GM12878 (cell line): Measurements from ENCODE around the gene MYG1. TPM values are rescaled to one million over a fixed set of nuclear protein-coding genes. Genes with fewer than 3 reads are reported as not detected.

ENCODE experiments used
- BHLHE40 ChIP-seq, 2 experiments: fragments of 450-650 bp in 1 of 2; IDR thresholded peaks; 2 replicates each; pipeline ENCODE4 v1.6.1; 2011 to 2017; ENCODE audit warnings: low read depth in 2 of 2, borderline replicate concordance in 1 of 2, improper control_type of control experiment in 1 of 2, low read length in 1 of 2, mild to moderate bottlenecking in 1 of 2
- BRCA1 ChIP-seq: IDR thresholded peaks from 2 replicates; pipeline ENCODE4 v1.6.1; 2011; ENCODE audit warnings: low read depth, low read length, improper control_type of control experiment
- FOS ChIP-seq: IDR thresholded peaks from 3 replicates; pipeline ENCODE4 v1.6.1; 2011; ENCODE audit warnings: borderline replicate concordance; ENCODE audit not compliant: insufficient read length; ENCODE audit errors: extremely low read depth
- GABPA ChIP-seq: IDR thresholded peaks from 2 replicates; pipeline ENCODE4 v1.6.1; 2014; ENCODE audit warnings: antibody characterized with exemption, low read depth, mild to moderate bottlenecking, inconsistent platforms
- HCFC1 ChIP-seq: fragments of 150-350 bp; IDR thresholded peaks from 2 replicates; pipeline ENCODE4 v1.6.1; 2014; ENCODE audit warnings: low read length
- JUNB ChIP-seq: IDR thresholded peaks from 2 replicates; pipeline ENCODE4 v1.6.1; 2016; ENCODE audit warnings: antibody characterized with exemption, mild to moderate bottlenecking
- MEF2B ChIP-seq: fragments of 450-650 bp; IDR thresholded peaks from 2 replicates; pipeline ENCODE4 v1.6.1; 2018; ENCODE audit warnings: mild to moderate bottlenecking, moderate library complexity; ENCODE audit not compliant: partially characterized antibody, poor library complexity, severe bottlenecking
- NFIC ChIP-seq: IDR thresholded peaks from 2 replicates; pipeline ENCODE4 v1.6.1; 2012; ENCODE audit warnings: low read depth, mild to moderate bottlenecking, inconsistent platforms, low read length, moderate library complexity
- PAX5 ChIP-seq: IDR thresholded peaks from 2 replicates; pipeline ENCODE4 v1.6.1; 2011; ENCODE audit warnings: low read depth, low read length, borderline replicate concordance
- RUNX3 ChIP-seq: IDR thresholded peaks from 2 replicates; pipeline ENCODE4 v1.6.1; 2012; ENCODE audit warnings: low read length, inconsistent platforms
- SIN3A ChIP-seq: IDR thresholded peaks from 2 replicates; pipeline ENCODE4 v1.6.1; 2012; ENCODE audit warnings: low read depth, low read length, improper control_type of control experiment
- SMAD5 ChIP-seq: IDR thresholded peaks from 2 replicates; pipeline ENCODE4 v1.6.1; 2016; ENCODE audit warnings: antibody characterized with exemption, low read depth
- SMARCA5 ChIP-seq: fragments of 450-650 bp; IDR thresholded peaks from 2 replicates; pipeline ENCODE4 v1.6.1; 2017; ENCODE audit warnings: mild to moderate bottlenecking
- SMC3 ChIP-seq: IDR thresholded peaks from 2 replicates; pipeline ENCODE4 v1.6.1; 2011; ENCODE audit warnings: low read length, improper control_type of control experiment, borderline replicate concordance
- STAT3 ChIP-seq: IDR thresholded peaks from 2 replicates; pipeline ENCODE4 v1.6.1; 2011; ENCODE audit warnings: low read depth, low read length, improper control_type of control experiment
- polyA plus RNA-seq, 11 experiments: library from polyadenylated mRNA; depleted of rRNA in 4 of 11; unstranded in 6 of 11; stranded (reverse) in 5 of 11; fragments of >200 nt; fragmentation: Nextera tagmentation in 4 of 11; fragmentation: Illumina TruSeq in 1 of 11; extraction: Ambion mirVana in 4 of 11; extraction: Trizol in 1 of 11; gene quantifications; 1 replicate in 1 of 11; 2 replicates in 10 of 11; pipeline versions ENCODE4 v1.2.1 to v1.2.3, GENCODE V29; 2011 to 2016; ENCODE audit warnings: inconsistent platforms in 2 of 11, missing spikeins in 2 of 11, low read depth in 1 of 11
- total RNA-seq, 4 experiments: library from RNA; depleted of rRNA in 3 of 4; stranded (reverse); fragments of >200 nt in 3 of 4; fragmentation: Illumina TruSeq in 1 of 4; extraction: Trizol in 1 of 4; gene quantifications; 2 replicates each; pipeline versions ENCODE4 v1.2.1 to v1.2.3, GENCODE V29; 2013 to 2021
- TF ChIP-seq, protein P1 (sequence below): fragments of 450-650 bp; conservative IDR thresholded peaks from 2 replicates; pipeline ENCODE4 v1.6.1; 2017; ENCODE audit warnings: mild to moderate bottlenecking, moderate library complexity
- TF ChIP-seq, protein P2 (sequence below): IDR thresholded peaks from 2 replicates; pipeline ENCODE4 v1.6.1; 2012; ENCODE audit warnings: improper control_type of control experiment, low read depth, low read length; ENCODE audit not compliant: insufficient replicate concordance
- TF ChIP-seq, protein P3 (sequence below): IDR thresholded peaks from 2 replicates; pipeline ENCODE4 v1.6.1; 2011; ENCODE audit warnings: low read depth, low read length, improper control_type of control experiment, borderline replicate concordance
- TF ChIP-seq, protein P4 (sequence below): IDR thresholded peaks from 2 replicates; pipeline ENCODE4 v1.6.1; 2011; ENCODE audit warnings: borderline replicate concordance, low read depth, mild to moderate bottlenecking, moderate library complexity, mixed read lengths, low read length; ENCODE audit not compliant: insufficient read depth; ENCODE audit errors: extremely low read length
- TF ChIP-seq, protein P5 (sequence below): IDR thresholded peaks from 2 replicates; pipeline ENCODE4 v1.6.1; 2011; ENCODE audit warnings: low read depth, mild to moderate bottlenecking, low read length, moderate library complexity, borderline replicate concordance; ENCODE audit errors: extremely low read depth

The MYG1 gene
- total and polyA plus RNA-seq, 10 of the 15 experiments (the other 5 are each of a cell fraction or from before 2014, with no cell fraction given) = 20.7 to 81.0 (median 49.4) TPM

DNA sequence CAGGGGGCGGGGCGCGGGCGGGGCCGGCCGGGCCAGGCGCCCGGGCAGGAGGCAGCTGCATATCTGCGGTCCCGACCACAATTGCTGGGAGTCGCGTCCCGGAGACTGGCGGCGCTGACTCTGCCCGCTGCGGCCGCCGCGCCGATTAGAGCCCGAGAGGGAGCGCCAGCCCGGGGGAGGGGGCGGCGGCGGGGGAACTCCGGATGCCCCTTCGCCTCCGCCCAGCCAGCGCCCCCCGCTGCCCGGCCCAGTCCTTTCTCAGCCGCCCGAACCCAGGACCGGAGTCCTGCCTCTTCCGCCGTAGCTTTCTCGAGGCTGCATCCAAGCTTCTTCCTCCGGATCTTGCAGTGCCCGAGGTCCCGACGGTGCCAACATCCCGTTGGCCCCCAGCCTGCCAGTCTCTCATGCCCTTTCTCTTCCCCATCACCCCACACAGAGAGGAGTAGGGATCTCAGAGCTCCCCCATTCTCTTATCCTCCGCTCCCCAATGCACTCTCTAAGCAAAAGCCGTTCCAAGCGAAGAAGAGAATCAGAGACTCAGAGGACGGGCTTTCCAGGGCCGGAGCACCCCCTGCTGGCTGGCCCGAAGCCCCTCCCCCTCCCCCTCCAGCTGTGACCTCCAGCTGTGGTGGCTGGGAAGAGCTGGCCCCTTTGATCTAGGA is 45.5 kb downstream of the MYG1 start (continued):
- TF ChIP-seq MEF2B (no peak), SMARCA5 (peak; percentile 75; the same call in 1 of the 2 replicates), SIN3A (no peak), SMC3 (peak; percentile 86), SMAD5 (no peak), GABPA (no peak), NFIC (no peak), RUNX3 (0 out of 2 replicates have a peak, but pooled peaks have one; percentile 9), PAX5 (0 out of 2 replicates have a peak, but pooled peaks have one; percentile 38), BHLHE40 (IDR thresholded peaks at IDR 0.05; ENCODE audit: borderline replicate concordance in 1 of 2, low read depth in 2 of 2, low read length in 1 of 2) (peak in 1 of 2 experiments; percentile 36; a peak in 1 of 4 replicates), BRCA1 (no peak), STAT3 (no peak), HCFC1 (no peak), FOS (no peak), JUNB (no peak)
- TF ChIP-seq, protein P1, sequence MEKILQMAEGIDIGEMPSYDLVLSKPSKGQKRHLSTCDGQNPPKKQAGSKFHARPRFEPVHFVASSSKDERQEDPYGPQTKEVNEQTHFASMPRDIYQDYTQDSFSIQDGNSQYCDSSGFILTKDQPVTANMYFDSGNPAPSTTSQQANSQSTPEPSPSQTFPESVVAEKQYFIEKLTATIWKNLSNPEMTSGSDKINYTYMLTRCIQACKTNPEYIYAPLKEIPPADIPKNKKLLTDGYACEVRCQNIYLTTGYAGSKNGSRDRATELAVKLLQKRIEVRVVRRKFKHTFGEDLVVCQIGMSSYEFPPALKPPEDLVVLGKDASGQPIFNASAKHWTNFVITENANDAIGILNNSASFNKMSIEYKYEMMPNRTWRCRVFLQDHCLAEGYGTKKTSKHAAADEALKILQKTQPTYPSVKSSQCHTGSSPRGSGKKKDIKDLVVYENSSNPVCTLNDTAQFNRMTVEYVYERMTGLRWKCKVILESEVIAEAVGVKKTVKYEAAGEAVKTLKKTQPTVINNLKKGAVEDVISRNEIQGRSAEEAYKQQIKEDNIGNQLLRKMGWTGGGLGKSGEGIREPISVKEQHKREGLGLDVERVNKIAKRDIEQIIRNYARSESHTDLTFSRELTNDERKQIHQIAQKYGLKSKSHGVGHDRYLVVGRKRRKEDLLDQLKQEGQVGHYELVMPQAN = no peak; the same call in 1 of the 2 replicates
- TF ChIP-seq, protein P2, sequence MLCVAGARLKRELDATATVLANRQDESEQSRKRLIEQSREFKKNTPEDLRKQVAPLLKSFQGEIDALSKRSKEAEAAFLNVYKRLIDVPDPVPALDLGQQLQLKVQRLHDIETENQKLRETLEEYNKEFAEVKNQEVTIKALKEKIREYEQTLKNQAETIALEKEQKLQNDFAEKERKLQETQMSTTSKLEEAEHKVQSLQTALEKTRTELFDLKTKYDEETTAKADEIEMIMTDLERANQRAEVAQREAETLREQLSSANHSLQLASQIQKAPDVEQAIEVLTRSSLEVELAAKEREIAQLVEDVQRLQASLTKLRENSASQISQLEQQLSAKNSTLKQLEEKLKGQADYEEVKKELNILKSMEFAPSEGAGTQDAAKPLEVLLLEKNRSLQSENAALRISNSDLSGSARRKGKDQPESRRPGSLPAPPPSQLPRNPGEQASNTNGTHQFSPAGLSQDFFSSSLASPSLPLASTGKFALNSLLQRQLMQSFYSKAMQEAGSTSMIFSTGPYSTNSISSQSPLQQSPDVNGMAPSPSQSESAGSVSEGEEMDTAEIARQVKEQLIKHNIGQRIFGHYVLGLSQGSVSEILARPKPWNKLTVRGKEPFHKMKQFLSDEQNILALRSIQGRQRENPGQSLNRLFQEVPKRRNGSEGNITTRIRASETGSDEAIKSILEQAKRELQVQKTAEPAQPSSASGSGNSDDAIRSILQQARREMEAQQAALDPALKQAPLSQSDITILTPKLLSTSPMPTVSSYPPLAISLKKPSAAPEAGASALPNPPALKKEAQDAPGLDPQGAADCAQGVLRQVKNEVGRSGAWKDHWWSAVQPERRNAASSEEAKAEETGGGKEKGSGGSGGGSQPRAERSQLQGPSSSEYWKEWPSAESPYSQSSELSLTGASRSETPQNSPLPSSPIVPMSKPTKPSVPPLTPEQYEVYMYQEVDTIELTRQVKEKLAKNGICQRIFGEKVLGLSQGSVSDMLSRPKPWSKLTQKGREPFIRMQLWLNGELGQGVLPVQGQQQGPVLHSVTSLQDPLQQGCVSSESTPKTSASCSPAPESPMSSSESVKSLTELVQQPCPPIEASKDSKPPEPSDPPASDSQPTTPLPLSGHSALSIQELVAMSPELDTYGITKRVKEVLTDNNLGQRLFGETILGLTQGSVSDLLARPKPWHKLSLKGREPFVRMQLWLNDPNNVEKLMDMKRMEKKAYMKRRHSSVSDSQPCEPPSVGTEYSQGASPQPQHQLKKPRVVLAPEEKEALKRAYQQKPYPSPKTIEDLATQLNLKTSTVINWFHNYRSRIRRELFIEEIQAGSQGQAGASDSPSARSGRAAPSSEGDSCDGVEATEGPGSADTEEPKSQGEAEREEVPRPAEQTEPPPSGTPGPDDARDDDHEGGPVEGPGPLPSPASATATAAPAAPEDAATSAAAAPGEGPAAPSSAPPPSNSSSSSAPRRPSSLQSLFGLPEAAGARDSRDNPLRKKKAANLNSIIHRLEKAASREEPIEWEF = no peak
- TF ChIP-seq, protein P3, sequence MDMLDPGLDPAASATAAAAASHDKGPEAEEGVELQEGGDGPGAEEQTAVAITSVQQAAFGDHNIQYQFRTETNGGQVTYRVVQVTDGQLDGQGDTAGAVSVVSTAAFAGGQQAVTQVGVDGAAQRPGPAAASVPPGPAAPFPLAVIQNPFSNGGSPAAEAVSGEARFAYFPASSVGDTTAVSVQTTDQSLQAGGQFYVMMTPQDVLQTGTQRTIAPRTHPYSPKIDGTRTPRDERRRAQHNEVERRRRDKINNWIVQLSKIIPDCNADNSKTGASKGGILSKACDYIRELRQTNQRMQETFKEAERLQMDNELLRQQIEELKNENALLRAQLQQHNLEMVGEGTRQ = no peak
- TF ChIP-seq, protein P4, sequence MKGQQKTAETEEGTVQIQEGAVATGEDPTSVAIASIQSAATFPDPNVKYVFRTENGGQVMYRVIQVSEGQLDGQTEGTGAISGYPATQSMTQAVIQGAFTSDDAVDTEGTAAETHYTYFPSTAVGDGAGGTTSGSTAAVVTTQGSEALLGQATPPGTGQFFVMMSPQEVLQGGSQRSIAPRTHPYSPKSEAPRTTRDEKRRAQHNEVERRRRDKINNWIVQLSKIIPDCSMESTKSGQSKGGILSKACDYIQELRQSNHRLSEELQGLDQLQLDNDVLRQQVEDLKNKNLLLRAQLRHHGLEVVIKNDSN = no peak
- TF ChIP-seq, protein P5, sequence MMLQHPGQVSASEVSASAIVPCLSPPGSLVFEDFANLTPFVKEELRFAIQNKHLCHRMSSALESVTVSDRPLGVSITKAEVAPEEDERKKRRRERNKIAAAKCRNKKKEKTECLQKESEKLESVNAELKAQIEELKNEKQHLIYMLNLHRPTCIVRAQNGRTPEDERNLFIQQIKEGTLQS = no peak
